ENCODE data around the gene DAB1. TPM values are rescaled to one million over a fixed set of nuclear protein-coding genes. Genes with fewer than 3 reads are reported as not detected.

The DAB1 gene
- polyA plus RNA-seq, 3 donors: not detected

DNA sequence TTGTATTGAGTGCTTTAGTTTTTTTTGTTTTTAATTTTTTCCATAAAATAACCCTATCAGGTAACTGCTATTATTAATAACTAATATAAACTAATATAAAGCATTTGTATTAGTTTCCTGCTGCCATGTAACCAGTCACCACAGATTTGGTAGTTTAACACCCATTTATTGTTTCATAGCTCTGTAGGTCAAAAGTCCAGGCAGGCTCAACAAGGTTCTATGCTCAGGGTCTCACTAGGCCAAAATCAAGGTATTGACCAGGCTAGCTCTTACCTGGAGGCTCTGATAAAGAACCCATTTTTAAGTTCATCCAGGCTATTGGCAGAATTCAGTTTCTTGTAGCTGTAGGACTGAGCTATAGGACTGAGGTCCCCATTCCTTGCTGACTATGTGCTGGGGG lies 189.4 kb downstream of the DAB1 start:
- H3K9me3 Mint-ChIP-seq: peaks cover 0 to 4% (median 0%) of the 10 kb centered on the region in 7 donors
- no peaks in the 10 kb centered on the region for H3K9me3 ChIP-seq (replicated peaks in 1 of 2; ENCODE audit: control insufficient read depth in 1 of 2, insufficient read depth in 1 of 2, low read length in 2 of 2)
- H2AFZ ChIP-seq (ENCODE audit: insufficient read depth, low read depth, low read length, poor library complexity, severe bottlenecking): no peak overlapping the region
- DNase-seq: no peak
- H4K20me1 ChIP-seq (ENCODE audit: insufficient read depth, low read length): no peaks in the 10 kb centered on the region
- H3K4me2 ChIP-seq (replicated peaks; ENCODE audit: extremely low read depth, low read length, poor library complexity, severe bottlenecking): no peak overlapping the region
- H3K9ac ChIP-seq (ENCODE audit: insufficient read depth, low read length, poor library complexity, severe bottlenecking): no peak overlapping the region
- no peak overlapping the region for H3K4me3 ChIP-seq (replicated peaks in 1 of 3; ENCODE audit: low read depth in 2 of 3, low read length in 3 of 3)
- no peaks in the 10 kb centered on the region for H3K27me3 ChIP-seq (ENCODE audit: control insufficient read depth in 2 of 2, insufficient read depth in 2 of 2, low read length in 2 of 2)
- H3K36me3 Mint-ChIP-seq: no peaks in the 10 kb centered on the region
- H3K4me1 ChIP-seq (ENCODE audit: control insufficient read depth in 1 of 2, insufficient read depth in 2 of 2, low read length in 2 of 2): no peaks in the 10 kb centered on the region
- intact Hi-C loops (cut with micrococcal nuclease): no loop called here
- no peaks in the 10 kb centered on the region for H3K79me2 ChIP-seq (ENCODE audit: insufficient read depth, low read length)
- no peaks in the 10 kb centered on the region for H3K36me3 ChIP-seq (replicated peaks in 1 of 2; ENCODE audit: control insufficient read depth in 1 of 2, insufficient read depth in 2 of 2, low read length in 2 of 2)
- peaks cover 0 to 3% (median 2%) of the 10 kb centered on the region in 3 donors for H3K27me3 Mint-ChIP-seq (ENCODE audit: low read depth in 3 of 3)
- no peak overlapping the region for H3K27ac ChIP-seq (ENCODE audit: low read depth in 1 of 2, low read length in 2 of 2)
- no peak overlapping the region for H3K27ac Mint-ChIP-seq
- TF ChIP-seq, protein P1, sequence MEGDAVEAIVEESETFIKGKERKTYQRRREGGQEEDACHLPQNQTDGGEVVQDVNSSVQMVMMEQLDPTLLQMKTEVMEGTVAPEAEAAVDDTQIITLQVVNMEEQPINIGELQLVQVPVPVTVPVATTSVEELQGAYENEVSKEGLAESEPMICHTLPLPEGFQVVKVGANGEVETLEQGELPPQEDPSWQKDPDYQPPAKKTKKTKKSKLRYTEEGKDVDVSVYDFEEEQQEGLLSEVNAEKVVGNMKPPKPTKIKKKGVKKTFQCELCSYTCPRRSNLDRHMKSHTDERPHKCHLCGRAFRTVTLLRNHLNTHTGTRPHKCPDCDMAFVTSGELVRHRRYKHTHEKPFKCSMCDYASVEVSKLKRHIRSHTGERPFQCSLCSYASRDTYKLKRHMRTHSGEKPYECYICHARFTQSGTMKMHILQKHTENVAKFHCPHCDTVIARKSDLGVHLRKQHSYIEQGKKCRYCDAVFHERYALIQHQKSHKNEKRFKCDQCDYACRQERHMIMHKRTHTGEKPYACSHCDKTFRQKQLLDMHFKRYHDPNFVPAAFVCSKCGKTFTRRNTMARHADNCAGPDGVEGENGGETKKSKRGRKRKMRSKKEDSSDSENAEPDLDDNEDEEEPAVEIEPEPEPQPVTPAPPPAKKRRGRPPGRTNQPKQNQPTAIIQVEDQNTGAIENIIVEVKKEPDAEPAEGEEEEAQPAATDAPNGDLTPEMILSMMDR (IDR thresholded peaks at IDR 0.05): no peak
- H3K4me3 Mint-ChIP-seq: no peak overlapping the region
- H3K4me1 Mint-ChIP-seq: no peaks in the 10 kb centered on the region

DNA sequence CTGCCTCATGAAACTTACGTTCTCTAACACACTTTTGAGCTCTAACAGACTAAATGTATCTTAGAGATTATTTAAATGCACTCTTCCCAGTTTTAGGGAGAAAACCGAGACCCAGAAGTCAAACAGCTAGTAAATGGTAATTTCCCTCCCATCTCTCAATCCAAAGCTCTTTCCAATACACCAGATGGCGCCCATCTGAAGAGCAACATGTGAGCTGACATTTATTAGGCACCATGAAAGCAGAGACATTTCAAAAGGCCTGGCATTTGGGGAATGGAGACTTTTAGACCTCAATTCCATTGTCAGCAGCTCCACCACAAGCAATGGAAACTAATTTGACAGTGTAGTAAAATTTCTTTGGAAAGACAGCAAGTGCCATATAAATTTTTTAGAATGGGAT lies 191.4 kb downstream of the DAB1 start:
- TF ChIP-seq, protein P1 (IDR thresholded peaks at IDR 0.05): no peak
- Histone ChIP-seq H3K4me1 (ENCODE audit: control insufficient read depth in 1 of 2, insufficient read depth in 2 of 2, low read length in 2 of 2) (no peaks in the 10 kb centered on the region), H3K9ac (ENCODE audit: insufficient read depth, low read length, poor library complexity, severe bottlenecking) (no peak overlapping the region), H3K4me2 (replicated peaks; ENCODE audit: extremely low read depth, low read length, poor library complexity, severe bottlenecking) (no peak overlapping the region), H3K27me3 (ENCODE audit: control insufficient read depth in 2 of 2, insufficient read depth in 2 of 2, low read length in 2 of 2) (no peaks in the 10 kb centered on the region), H3K4me3 (replicated peaks in 1 of 3; ENCODE audit: low read depth in 2 of 3, low read length in 3 of 3) (no peak overlapping the region), H3K9me3 (replicated peaks in 1 of 2; ENCODE audit: control insufficient read depth in 1 of 2, insufficient read depth in 1 of 2, low read length in 2 of 2) (no peaks in the 10 kb centered on the region), H3K79me2 (ENCODE audit: insufficient read depth, low read length) (no peaks in the 10 kb centered on the region), H2AFZ (ENCODE audit: insufficient read depth, low read depth, low read length, poor library complexity, severe bottlenecking) (no peak overlapping the region), H4K20me1 (ENCODE audit: insufficient read depth, low read length) (no peaks in the 10 kb centered on the region), H3K36me3 (replicated peaks in 1 of 2; ENCODE audit: control insufficient read depth in 1 of 2, insufficient read depth in 2 of 2, low read length in 2 of 2) (no peaks in the 10 kb centered on the region), H3K27ac (ENCODE audit: low read depth in 1 of 2, low read length in 2 of 2) (no peak overlapping the region)
- Mint-ChIP-seq H3K4me1 (no peaks in the 10 kb centered on the region), H3K9me3 (peaks cover 0 to 6% (median 0%) of the 10 kb centered on the region in 7 donors), H3K36me3 (no peaks in the 10 kb centered on the region), H3K27me3 (ENCODE audit: low read depth in 3 of 3) (peaks cover 0 to 3% (median 2%) of the 10 kb centered on the region in 3 donors), H3K27ac (no peak overlapping the region), H3K4me3 (no peak overlapping the region)
- no peak for DNase-seq
- no CpG with 5 or more reads among the region's 3 CpGs for WGBS (ENCODE audit: insufficient coverage)
- intact Hi-C loops (cut with micrococcal nuclease): no loop called here

Measured in CD14-positive monocyte (primary cell).